ENCODE results near the gene TEDC1. TPM values are rescaled to one million over a fixed set of nuclear protein-coding genes. Genes with fewer than 3 reads are reported as not detected.
A peak's percentile ranks its signal among the peaks of the same experiment; 100 is the strongest.

Gene TEDC1
- total RNA-seq, 1 experiment from 2014 or later: 17.6 TPM

- intact Hi-C loops (cut with micrococcal nuclease): loop anchor here (5.0 kb wide), 1 partner anchor 155 kb away; no protein-coding TSS in a partner anchor
These were observed 35.8 kb downstream of the TEDC1 start for GRCh38 chr14:105526776-105527380.

GRCh38 chr14:105527381-105527825, 36.4 kb downstream of the TEDC1 start:
- Mint-ChIP-seq H3K9me3 (ENCODE audit: unreplicated experiment) (no peaks in the 10 kb centered on the region), H3K36me3 (ENCODE audit: insufficient read depth, unreplicated experiment) (no peaks in the 10 kb centered on the region), H3K4me1 (ENCODE audit: insufficient read depth, unreplicated experiment) (no peaks in the 10 kb centered on the region), H3K4me3 (ENCODE audit: unreplicated experiment) (peak overlapping the region; percentile 65), H3K27ac (ENCODE audit: low read depth, unreplicated experiment) (no peak overlapping the region), H3K27me3 (ENCODE audit: insufficient read depth, unreplicated experiment) (peaks cover 1% of the 10 kb centered on the region)
- no TSS peak for BruUV-seq (replicated peaks)
- no peak for DNase-seq (ENCODE audit: unreplicated experiment)
- CTCF ChIA-PET: no interaction called here
- intact Hi-C loops (cut with micrococcal nuclease): loop anchor here (5.0 kb wide), 1 partner anchor 155 kb away; no protein-coding TSS in a partner anchor
- no peak for TF ChIP-seq CTCF (IDR thresholded peaks at IDR 0.05; ENCODE audit: unreplicated experiment)
- POLR2A ChIA-PET: no interaction called here

More at GRCh38 chr14:105526776-105527380, 35.8 kb downstream of the TEDC1 start:
- ChIA-PET POLR2A (no interaction called here), CTCF (no interaction called here)
- no peak overlapping the region for H3K27ac Mint-ChIP-seq (ENCODE audit: low read depth, unreplicated experiment)
- no peaks in the 10 kb centered on the region for H3K9me3 Mint-ChIP-seq (ENCODE audit: unreplicated experiment)
- H3K36me3 Mint-ChIP-seq (ENCODE audit: insufficient read depth, unreplicated experiment): no peaks in the 10 kb centered on the region
- H3K4me1 Mint-ChIP-seq (ENCODE audit: insufficient read depth, unreplicated experiment): no peaks in the 10 kb centered on the region
- H3K27me3 Mint-ChIP-seq (ENCODE audit: insufficient read depth, unreplicated experiment): no peaks in the 10 kb centered on the region
- no peak for DNase-seq (ENCODE audit: unreplicated experiment)
- no peak for TF ChIP-seq CTCF (IDR thresholded peaks at IDR 0.05; ENCODE audit: unreplicated experiment)
- H3K4me3 Mint-ChIP-seq (ENCODE audit: unreplicated experiment): peak overlapping the region; percentile 65
- no TSS peak for BruUV-seq (replicated peaks)

- ChIA-PET CTCF (interaction anchor here (0.6 to 1.6 kb wide), 4 partner anchors 17 to 200 kb away, joined by 3 to 8 read pairs (median 6); no protein-coding TSS in a partner anchor), POLR2A (interaction anchor here (1.0 kb wide), 1 partner anchor 46 kb away, joined by 5 read pairs; no protein-coding TSS in a partner anchor)
- no TSS peak for BruUV-seq (replicated peaks)
- peaks cover 7% of the 10 kb centered on the region for H3K27me3 Mint-ChIP-seq (ENCODE audit: insufficient read depth, unreplicated experiment)
- H3K9me3 Mint-ChIP-seq (ENCODE audit: unreplicated experiment): no peaks in the 10 kb centered on the region
- intact Hi-C loops (cut with micrococcal nuclease): loop anchor here (2.0 to 5.0 kb wide), 2 partner anchors 37 to 156 kb away; partner anchors contain the start of gene TEDC1
- TF ChIP-seq CTCF (IDR thresholded peaks at IDR 0.05; ENCODE audit: unreplicated experiment): peak; percentile 91
- H3K4me1 Mint-ChIP-seq (ENCODE audit: insufficient read depth, unreplicated experiment): no peaks in the 10 kb centered on the region
- H3K4me3 Mint-ChIP-seq (ENCODE audit: unreplicated experiment): peak overlapping the region; percentile 65
- H3K27ac Mint-ChIP-seq (ENCODE audit: low read depth, unreplicated experiment): no peak overlapping the region
- H3K36me3 Mint-ChIP-seq (ENCODE audit: insufficient read depth, unreplicated experiment): no peaks in the 10 kb centered on the region
- DNase-seq (ENCODE audit: unreplicated experiment): peak; percentile 69
These were observed 37.0 kb downstream of the TEDC1 start for GRCh38 chr14:105527826-105528585.
